Subcutaneous abdominal adipose tissue (tissue), 5 donors: ENCODE measurements around the gene LMTK2.
"Not testable (repeated sequence)": the region's sequence is repeated elsewhere in the genome, so short reads cannot be mapped to it uniquely, and the experiment has no call there.

Experiments
- H3K27ac ChIP-seq: one replicate; pipeline ENCODE4 v1.7.0; 2013; ENCODE audit warnings: low read depth, mild to moderate bottlenecking, inconsistent platforms, low read length, moderate library complexity
- H3K27me3 ChIP-seq, 5 donors: one replicate each; pipeline ENCODE4 v1.7.0; 2013; ENCODE audit warnings: low read length in 5 of 5, inconsistent platforms in 1 of 5; ENCODE audit not compliant: control insufficient read depth in 5 of 5, insufficient read depth in 4 of 5
- H3K36me3 ChIP-seq, 5 donors: one replicate each; pipeline ENCODE4 v1.7.0; 2013; ENCODE audit warnings: low read length in 5 of 5; ENCODE audit not compliant: control insufficient read depth in 5 of 5, insufficient read depth in 5 of 5
- H3K4me1 ChIP-seq, 5 donors: one replicate each; pipeline ENCODE4 v1.7.0; 2013; ENCODE audit warnings: low read length in 5 of 5, mild to moderate bottlenecking in 3 of 5, moderate library complexity in 1 of 5; ENCODE audit not compliant: control insufficient read depth in 5 of 5, insufficient read depth in 5 of 5
- H3K4me3 ChIP-seq, 5 donors: one replicate each; pipeline ENCODE4 v1.7.0; 2013; ENCODE audit warnings: low read length in 5 of 5, low read depth in 1 of 5
- H3K9ac ChIP-seq, 5 donors: one replicate each; pipeline ENCODE4 v1.7.0; 2013; ENCODE audit warnings: low read length in 5 of 5, mild to moderate bottlenecking in 4 of 5, moderate library complexity in 3 of 5
- H3K9me3 ChIP-seq, 5 donors: one replicate each; pipeline ENCODE4 v1.7.0; 2013; ENCODE audit warnings: low read length in 5 of 5; ENCODE audit not compliant: control insufficient read depth in 5 of 5
- donor health status: healthy.
- donor health status: healthy.
- donor health status: healthy.
- donor health status: healthy.
- donor health status: healthy.

LMTK2 gene

DNA sequence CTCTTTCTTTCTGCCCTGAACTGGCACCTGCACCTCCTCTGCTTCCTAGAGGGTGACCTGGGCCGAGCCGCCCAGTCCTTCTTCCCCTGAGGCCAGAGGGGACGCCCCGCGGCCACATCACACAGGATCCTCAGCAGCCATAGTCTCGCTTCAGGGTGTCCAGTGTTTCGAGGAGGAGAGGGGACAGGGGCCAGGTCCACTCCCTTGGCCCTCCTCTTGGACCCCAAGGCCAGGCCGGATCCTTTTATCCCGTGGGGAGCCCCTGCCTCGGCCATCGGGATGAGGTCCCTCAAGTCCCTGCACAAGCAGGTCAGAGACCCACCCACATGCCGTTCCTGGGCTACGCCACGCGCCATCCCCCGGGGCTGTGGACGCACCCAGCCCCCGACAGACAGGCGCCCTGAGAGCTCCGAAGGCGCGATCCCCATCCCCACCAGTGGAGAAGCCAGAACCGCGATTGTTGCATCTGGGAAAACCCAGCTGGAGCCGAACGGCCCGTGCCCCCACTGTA, 108.2 kb downstream of the LMTK2 start:
- H3K36me3 ChIP-seq: peaks cover 0 to 21% (median 15%) of the 10 kb centered on the region in 5 donors
- no peak overlapping the region for H3K27ac ChIP-seq

DNA sequence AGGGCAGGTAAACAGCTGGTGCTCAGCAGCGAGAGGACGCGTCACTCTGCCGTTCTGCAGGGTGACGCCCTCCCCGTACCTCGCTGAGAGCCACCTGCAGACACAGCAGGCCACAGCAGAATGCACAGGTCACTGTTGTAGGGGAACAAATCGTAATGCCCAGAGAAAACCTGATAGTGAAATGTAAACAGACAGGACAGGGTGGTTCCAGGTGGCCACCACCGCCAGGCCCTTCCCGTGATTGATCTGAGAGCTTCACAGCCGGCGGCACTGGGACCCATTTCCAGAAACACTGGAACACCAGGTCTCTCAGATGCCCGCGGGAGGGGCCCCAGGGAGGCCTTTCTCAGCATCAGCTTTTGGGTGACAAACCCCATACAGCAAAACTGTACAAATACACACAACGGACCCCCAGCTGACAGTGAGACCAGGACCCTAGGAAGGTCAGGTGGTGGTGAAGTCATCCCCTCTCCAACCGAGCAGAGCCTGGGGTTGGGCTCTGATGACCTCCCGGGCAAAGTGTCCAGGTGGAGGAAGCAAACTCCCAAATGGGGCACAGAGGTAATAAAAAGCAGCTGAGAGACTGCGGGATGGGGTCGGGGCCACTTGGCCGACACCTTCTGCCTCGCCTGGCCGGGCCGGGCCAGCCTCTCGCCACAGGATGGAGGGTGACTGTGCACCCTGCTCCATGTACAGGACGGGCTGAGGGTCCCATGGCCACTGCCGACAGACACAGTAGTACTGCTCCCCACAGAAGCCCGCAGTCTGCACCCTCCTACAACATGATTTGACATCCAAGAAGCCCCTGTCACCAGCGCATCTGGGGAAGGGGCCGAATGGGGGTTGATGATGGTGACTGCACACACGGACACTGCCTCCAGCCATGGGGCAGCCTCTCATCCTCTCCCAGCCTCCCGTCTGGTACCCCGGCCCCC, 109.2 kb downstream of the LMTK2 start:
- Histone ChIP-seq H3K9me3 (no peaks in the 10 kb centered on the region), H3K27me3 (peaks cover 5 to 10% (median 6%) of the 10 kb centered on the region in 5 donors), H3K36me3 (peaks cover 0 to 21% (median 15%) of the 10 kb centered on the region in 5 donors), H3K27ac (no peak overlapping the region), H3K9ac (no peak overlapping the region), H3K4me3 (no peak overlapping the region), H3K4me1 (peaks cover 0 to 17% (median 13%) of the 10 kb centered on the region in 5 donors)

More for the DNA sequence above, 108.2 kb downstream of the LMTK2 start:
- H3K4me1 ChIP-seq: peaks cover 0 to 20% (median 15%) of the 10 kb centered on the region in 5 donors
- peaks cover 5 to 10% (median 6%) of the 10 kb centered on the region in 5 donors for H3K27me3 ChIP-seq
- no peaks in the 10 kb centered on the region for H3K9me3 ChIP-seq
- no peak overlapping the region for H3K4me3 ChIP-seq
- H3K9ac ChIP-seq: no peak overlapping the region

- H3K4me1 ChIP-seq: peaks cover 0 to 15% (median 9%) of the 10 kb centered on the region in 5 donors
- H3K9ac ChIP-seq: no peak overlapping the region
- peaks cover 0 to 4% (median 0%) of the 10 kb centered on the region in 5 donors for H3K27me3 ChIP-seq
- peaks cover 0 to 32% (median 22%) of the 10 kb centered on the region in 5 donors for H3K36me3 ChIP-seq
- H3K27ac ChIP-seq: no peak overlapping the region
- H3K9me3 ChIP-seq: no peaks in the 10 kb centered on the region
- H3K4me3 ChIP-seq: no peak overlapping the region
These were observed 110.4 kb downstream of the LMTK2 start for GRCh38 chr7:98216941-98217622.

- Histone ChIP-seq H3K9me3 (no peaks in the 10 kb centered on the region), H3K4me3 (no peak overlapping the region), H3K27ac (no peak overlapping the region), H3K36me3 (peaks cover 0 to 40% (median 30%) of the 10 kb centered on the region in 5 donors), H3K27me3 (no peaks in the 10 kb centered on the region), H3K4me1 (peaks cover 0 to 15% (median 9%) of the 10 kb centered on the region in 5 donors), H3K9ac (no peak overlapping the region)
These were observed 111.2 kb downstream of the LMTK2 start for GRCh38 chr7:98217623-98218582.

- not testable (repeated sequence) for H3K27me3 ChIP-seq, H3K27ac ChIP-seq, H3K4me1 ChIP-seq, H3K9me3 ChIP-seq, H3K9ac ChIP-seq, H3K4me3 ChIP-seq
- peaks cover 0 to 52% (median 36%) of the 10 kb centered on the region in 5 donors for H3K36me3 ChIP-seq
These were observed 112.7 kb downstream of the LMTK2 start for GRCh38 chr7:98219382-98219781.

DNA sequence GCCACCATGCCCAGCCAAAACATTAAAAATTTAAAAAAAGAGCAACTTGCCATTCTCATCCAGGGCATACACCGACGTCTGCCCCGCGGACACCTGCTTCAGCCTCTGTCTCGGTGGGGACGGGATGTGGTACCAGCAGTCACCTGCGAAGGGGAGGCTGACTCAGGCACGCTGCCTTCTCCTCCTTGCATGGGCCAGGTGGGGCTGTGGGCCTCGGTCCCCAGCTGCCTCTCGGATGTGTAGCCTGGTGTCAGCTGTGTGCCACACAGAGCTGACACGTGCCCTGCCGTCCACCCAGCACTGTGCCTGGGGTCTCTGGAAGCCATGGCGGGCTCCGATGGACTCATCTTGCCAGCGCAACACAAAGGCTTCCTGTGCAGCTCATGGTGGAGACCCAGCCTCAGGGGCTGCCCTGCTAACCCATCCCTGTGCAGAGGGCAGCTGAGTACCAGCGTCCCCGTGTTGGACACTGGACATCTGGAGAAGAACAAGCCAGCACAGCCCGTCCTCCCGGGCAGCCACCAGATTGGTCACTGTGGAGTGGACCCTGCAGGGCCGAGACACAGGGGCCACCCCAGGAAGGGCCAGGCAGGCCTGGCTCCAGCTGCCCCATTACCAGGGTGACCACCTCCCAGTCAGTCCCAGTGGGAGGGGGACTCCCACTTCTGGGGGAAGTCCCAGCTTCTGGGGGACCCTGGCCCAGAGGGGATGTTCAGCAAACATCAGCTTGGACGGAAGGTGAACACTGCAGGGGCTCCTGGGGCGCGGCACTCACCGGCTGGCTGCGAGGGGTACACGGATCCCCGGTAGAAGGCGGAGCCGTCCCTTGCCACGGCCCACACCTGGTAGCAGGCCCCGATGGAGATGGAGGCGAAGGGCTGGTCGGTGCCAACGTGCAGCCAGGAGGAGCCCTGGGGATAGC, 115.2 kb downstream of the LMTK2 start:
- Histone ChIP-seq H3K4me1 (peaks cover 0 to 7% (median 0%) of the 10 kb centered on the region in 5 donors), H3K4me3 (no peak overlapping the region), H3K27me3 (no peaks in the 10 kb centered on the region), H3K9ac (no peak overlapping the region), H3K36me3 (peaks cover 0 to 64% (median 46%) of the 10 kb centered on the region in 5 donors), H3K27ac (no peak overlapping the region), H3K9me3 (no peaks in the 10 kb centered on the region)

DNA sequence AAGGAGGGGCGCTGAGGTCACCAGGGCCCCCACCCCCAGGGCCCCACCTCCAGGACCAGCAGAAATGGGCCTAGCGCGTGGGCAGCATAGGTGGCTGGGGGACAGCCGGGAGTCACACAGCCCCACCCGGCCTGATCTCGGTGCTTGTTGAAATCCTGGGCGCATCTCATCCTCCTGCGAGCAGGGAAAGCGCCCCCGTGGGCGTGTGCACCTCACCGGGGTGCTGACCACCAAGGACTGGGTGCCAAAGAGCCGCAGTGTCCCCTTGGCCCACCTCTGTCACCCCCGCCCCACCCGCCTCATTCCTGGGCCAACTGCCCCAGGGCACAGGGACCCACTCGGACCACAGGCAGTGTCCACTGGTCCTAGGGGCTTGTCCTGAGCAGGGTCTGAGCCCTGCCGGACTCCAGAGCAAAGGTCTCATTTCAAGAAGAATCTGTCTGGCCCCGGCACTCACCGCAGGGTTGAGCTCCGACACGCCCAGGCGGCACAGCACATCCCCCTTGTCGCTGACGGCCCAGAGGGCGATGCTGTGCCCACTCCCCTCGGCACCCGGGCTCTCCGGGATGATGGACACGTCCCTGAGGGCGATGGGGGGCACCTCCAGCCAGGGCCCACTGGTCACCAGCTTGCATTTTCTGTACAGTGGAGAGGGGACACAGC, 116.0 kb downstream of the LMTK2 start:
- Histone ChIP-seq H3K9ac (no peak overlapping the region), H3K9me3 (no peaks in the 10 kb centered on the region), H3K36me3 (peaks cover 0 to 62% (median 42%) of the 10 kb centered on the region in 5 donors), H3K27ac (no peak overlapping the region), H3K27me3 (no peaks in the 10 kb centered on the region), H3K4me3 (no peak overlapping the region), H3K4me1 (peaks cover 0 to 7% (median 0%) of the 10 kb centered on the region in 5 donors)

DNA sequence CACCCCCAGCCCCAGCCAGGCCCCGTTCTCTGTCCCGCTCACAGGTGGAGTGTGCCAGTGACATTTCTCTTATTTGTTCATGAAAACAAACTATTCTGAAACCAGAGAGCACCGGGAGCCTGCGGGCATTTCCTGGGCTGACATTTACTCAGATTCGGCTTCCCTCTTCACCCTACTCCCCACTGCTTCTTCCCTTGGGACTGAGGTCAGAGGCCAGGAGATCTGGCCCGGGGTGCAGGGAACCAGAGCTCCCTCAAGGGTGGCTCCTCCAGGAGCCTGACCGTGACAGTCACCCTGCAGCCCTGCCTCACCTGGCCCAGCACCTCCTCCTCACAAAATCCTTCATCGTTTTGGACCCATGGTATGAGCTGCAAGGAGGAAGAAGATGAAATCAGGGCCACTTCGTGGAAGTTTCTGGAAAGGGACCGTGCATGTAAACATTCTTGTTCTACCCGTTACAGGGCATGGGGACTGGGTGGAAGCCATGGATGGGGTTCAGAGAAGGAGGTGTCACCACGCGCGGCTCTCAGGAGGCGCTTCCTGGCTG, 116.8 kb downstream of the LMTK2 start:
- no peak overlapping the region for H3K4me3 ChIP-seq
- H3K4me1 ChIP-seq: peaks cover 0 to under 1% (median 0%) of the 10 kb centered on the region in 5 donors
- no peaks in the 10 kb centered on the region for H3K9me3 ChIP-seq
- no peak overlapping the region for H3K27ac ChIP-seq
- H3K27me3 ChIP-seq: no peaks in the 10 kb centered on the region
- H3K36me3 ChIP-seq: peaks cover 0 to 67% (median 48%) of the 10 kb centered on the region in 5 donors
- no peak overlapping the region for H3K9ac ChIP-seq
